GM18951 (cell line): ENCODE results near the gene SRRM1.
"Not testable (repeated sequence)": the region's sequence is repeated elsewhere in the genome, so short reads cannot be mapped to it uniquely, and the experiment has no call there.

Source experiments
- POLR2A ChIP-seq: IDR thresholded peaks from 4 replicates; pipeline ENCODE4 v1.6.1; 2011; ENCODE audit warnings: mild to moderate bottlenecking; ENCODE audit not compliant: insufficient read length, insufficient read depth; ENCODE audit errors: extremely low read depth
- in situ Hi-C: fragments of 300-500 bp; cut with MboI; formaldehyde crosslinking; loops from one replicate; pipeline ENCODE4 v1.12.0; 2022; ENCODE audit warnings: low sequenced_read_pairs, mixed read lengths, inconsistent platforms; ENCODE audit not compliant: unreplicated experiment

SRRM1 gene

DNA sequence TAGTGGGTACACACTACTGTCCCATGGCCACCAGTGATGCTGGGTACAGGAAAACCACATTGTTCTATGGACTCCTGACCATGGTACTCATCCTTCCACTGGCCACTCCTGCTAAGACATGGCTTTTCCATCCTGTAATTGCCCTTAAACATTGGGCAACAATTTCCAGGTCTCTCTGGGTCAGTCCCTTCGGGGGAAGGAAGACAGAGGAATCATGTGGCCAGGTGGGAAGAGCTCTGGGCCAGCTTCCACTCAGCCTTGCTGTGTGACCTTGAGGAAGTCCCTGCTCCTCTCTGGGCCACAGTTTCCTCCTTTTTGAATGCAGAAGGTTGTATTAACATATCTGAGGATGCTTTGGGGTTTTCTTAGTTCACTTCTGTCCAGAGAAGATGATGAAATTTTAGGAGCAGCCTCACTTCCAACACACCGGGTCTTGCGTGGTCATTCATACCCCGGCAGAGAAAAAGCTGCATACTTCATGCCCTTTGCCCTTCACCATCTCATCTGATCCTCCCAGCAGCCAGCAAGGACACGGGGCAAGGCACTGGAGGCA lies 50.8 kb downstream of the SRRM1 start:
- TF ChIP-seq POLR2A, result no peak
- in situ Hi-C loops, result loop anchor here (5.0 kb wide), 1 partner anchor 143 kb away; no protein-coding TSS in a partner anchor

- in situ Hi-C loops, result loop anchor here (5.0 kb wide), 1 partner anchor 143 kb away; no protein-coding TSS in a partner anchor
- TF ChIP-seq POLR2A, result no peak
Observed at GRCh38 chr1:24694380-24694843, 51.3 kb downstream of the SRRM1 start.

DNA sequence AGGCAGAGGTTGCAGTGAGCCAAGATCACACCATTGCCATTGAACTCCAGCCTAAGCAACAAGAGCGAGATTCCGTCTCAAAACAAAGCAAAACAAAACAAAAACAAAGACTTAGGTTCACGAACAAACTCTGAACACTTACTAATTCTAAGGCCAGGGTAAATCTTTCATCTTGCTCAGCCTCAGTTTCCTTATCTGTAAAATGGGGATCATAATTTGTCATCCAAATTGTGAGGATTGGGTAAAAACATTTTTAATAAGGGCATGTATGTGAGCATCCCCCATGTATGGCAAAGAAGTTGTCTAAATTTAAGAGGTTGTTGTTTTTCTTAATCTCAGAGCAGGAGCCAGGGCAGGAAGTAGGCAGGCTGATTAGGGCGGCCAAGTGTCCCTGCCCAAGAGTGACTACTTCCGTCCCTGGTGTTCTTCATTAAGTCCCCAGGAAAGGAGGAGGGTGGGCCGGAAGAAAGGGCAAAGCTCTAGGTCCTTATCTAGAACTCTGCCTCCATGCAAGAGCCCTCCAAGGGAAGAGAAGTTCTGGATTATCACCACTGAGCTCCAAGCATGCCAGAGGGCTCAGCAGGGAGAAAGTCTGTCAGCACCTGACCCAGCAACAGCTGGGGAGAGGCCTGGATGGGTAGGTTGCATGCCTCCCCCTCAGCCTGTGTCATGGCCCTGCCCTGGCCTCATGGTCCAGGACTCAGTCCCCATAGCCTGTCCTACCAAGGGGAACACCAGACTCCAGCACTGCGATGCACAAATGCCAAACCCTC lies 52.3 kb downstream of the SRRM1 start:
- in situ Hi-C loops, result no loop called here
- no peak for TF ChIP-seq POLR2A

- in situ Hi-C loops, result no loop called here
- TF ChIP-seq POLR2A, result no peak
Observed at GRCh38 chr1:24696041-24696755, 53.1 kb downstream of the SRRM1 start.

- in situ Hi-C loops, result no loop called here
- TF ChIP-seq POLR2A, result no peak
Observed at GRCh38 chr1:24696756-24697330, 53.7 kb downstream of the SRRM1 start.

GRCh38 chr1:24697453-24698001 lies 54.4 kb downstream of the SRRM1 start:
- in situ Hi-C loops, result not testable (repeated sequence)

- in situ Hi-C loops, result not testable (repeated sequence)
Observed at GRCh38 chr1:24698326-24698725, 55.2 kb downstream of the SRRM1 start.

DNA sequence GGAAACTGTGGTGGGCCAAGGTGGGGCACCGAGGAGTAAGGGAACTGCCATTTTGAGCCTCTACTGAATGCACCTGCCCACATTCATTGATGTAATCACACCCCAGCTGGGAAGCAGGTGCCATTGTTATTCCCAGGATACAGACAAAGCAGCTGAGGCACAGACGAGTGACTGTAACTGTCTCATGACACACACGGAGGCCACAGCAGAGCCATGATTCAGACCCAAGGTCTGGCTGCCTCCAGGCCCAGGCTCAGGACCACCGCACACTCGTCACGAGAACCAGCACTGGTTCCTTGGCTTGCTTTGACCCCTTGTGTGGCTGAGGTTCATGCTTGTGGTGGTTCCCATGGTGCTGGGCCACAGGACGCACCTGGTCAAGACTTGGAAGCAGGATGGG lies 56.5 kb downstream of the SRRM1 start:
- in situ Hi-C loops, result no loop called here
- no peak for TF ChIP-seq POLR2A

DNA sequence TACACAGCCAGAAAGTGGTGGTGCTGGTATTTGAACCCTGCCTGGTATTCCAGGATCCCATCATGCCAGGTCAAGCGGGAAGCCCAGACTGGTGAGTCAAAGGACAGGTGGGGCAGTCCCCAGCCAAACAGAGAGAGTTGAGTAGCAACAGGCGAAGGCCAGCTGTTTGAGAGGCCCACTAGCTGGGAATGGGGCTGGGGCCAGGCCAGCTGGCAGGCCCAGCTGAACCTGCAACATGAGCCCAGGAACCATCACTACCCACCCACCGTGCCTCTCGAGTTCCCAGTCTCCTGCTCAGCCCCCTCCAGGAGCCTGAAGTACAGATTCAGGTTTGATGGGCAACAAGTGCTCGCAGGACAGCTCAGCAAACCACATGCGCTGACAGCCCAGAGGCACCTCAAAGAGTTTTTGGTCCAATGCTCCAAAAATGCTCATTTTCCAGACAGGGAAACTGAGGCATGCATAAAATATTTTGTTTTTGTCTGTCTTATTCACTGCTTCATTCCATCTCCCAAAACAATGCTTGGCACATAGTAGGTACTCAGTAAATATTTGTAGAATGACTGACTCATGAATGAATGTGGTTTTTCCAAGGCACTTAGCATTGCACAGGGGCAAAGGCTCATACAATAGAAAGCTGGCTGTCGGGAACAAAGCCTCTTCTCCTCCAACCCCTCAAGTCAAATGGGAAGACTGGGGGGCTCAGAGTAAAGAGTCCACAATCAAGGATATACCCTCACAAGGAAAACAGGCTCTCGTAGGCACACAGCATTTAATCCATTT lies 59.6 kb downstream of the SRRM1 start:
- in situ Hi-C loops, result no loop called here
- no peak for TF ChIP-seq POLR2A

GRCh38 chr1:24704411-24705259 lies 61.5 kb downstream of the SRRM1 start:
- in situ Hi-C loops, result no loop called here
- TF ChIP-seq POLR2A, result no peak

GRCh38 chr1:24705260-24706073 lies 62.4 kb downstream of the SRRM1 start:
- no peak for TF ChIP-seq POLR2A
- in situ Hi-C loops, result no loop called here

- in situ Hi-C loops, result not testable (repeated sequence)
Observed at GRCh38 chr1:24706074-24706389, 62.9 kb downstream of the SRRM1 start.
